Mesodermal cell (in vitro differentiated cells): ENCODE results near the gene C4B.
"Not testable (repeated sequence)": the region's sequence is repeated elsewhere in the genome, so short reads cannot be mapped to it uniquely, and the experiment has no call there.

Experiments
- H3K27ac ChIP-seq: 2 replicates; pipeline ENCODE4 v1.7.0; 2013; ENCODE audit warnings: mild to moderate bottlenecking, low read depth, low read length, moderate library complexity; ENCODE audit not compliant: severe bottlenecking
- H3K36me3 ChIP-seq: 2 replicates; pipeline ENCODE4 v1.7.1; 2013; ENCODE audit warnings: mild to moderate bottlenecking, low read length, moderate library complexity; ENCODE audit not compliant: control insufficient read depth, insufficient read depth
- H3K4me1 ChIP-seq: one replicate; pipeline ENCODE4 v1.7.1; 2013; ENCODE audit warnings: mild to moderate bottlenecking, low read length; ENCODE audit not compliant: insufficient read depth, control insufficient read depth, poor library complexity, severe bottlenecking
- H3K4me3 ChIP-seq: 2 replicates; pipeline ENCODE4 v1.7.0; 2013; ENCODE audit warnings: low read length, control low read depth, mild to moderate bottlenecking; ENCODE audit not compliant: insufficient read depth, poor library complexity, severe bottlenecking; ENCODE audit errors: extremely low read depth
- H3K9me3 ChIP-seq: 2 replicates; pipeline ENCODE4 v1.7.1; 2013; ENCODE audit warnings: mild to moderate bottlenecking, low read length, moderate library complexity; ENCODE audit not compliant: control insufficient read depth
- WGBS, 2 experiments: methylation state at CpG; one replicate each; pipeline ENCODE4 v1.1.5; 2013; ENCODE audit warnings: missing lambda C conversion rate in 2 of 2; ENCODE audit not compliant: insufficient coverage in 2 of 2; 5-methylcytosine and 5-hydroxymethylcytosine counted together

The C4B gene

GRCh38 chr6:32008616-32009015, 6.0 kb upstream of the C4B start:
- H3K27ac ChIP-seq, H3K9me3 ChIP-seq, H3K4me3 ChIP-seq, H3K4me1 ChIP-seq, H3K36me3 ChIP-seq: not testable (repeated sequence)
- 74 to 76% methylated on average over 4 of the region's 12 CpGs for WGBS, 2 experiments

- not testable (repeated sequence) for H3K27ac ChIP-seq, H3K4me3 ChIP-seq, H3K36me3 ChIP-seq, H3K9me3 ChIP-seq, H3K4me1 ChIP-seq
- WGBS, 2 experiments, result 88 to 89% methylated on average over 1 of the region's 12 CpGs
These were observed 5.1 kb upstream of the C4B start for GRCh38 chr6:32009537-32009936.

- WGBS, 2 experiments, result 40% methylated on average over 1 of the region's 27 CpGs; no CpG with 5 or more reads in 1 of the 2 experiments
These were observed 3.6 kb upstream of the C4B start for GRCh38 chr6:32010856-32011530.

GRCh38 chr6:32012941-32013617, 1.5 kb upstream of the C4B start:
- 97% methylated on average over 4 of the region's 17 CpGs; no CpG with 5 or more reads in 1 of the 2 experiments for WGBS, 2 experiments
- not testable (repeated sequence) for H3K36me3 ChIP-seq, H3K4me3 ChIP-seq, H3K9me3 ChIP-seq, H3K4me1 ChIP-seq, H3K27ac ChIP-seq

More at GRCh38 chr6:32010856-32011530, 3.6 kb upstream of the C4B start:
- H3K4me3 ChIP-seq, H3K36me3 ChIP-seq, H3K27ac ChIP-seq, H3K4me1 ChIP-seq, H3K9me3 ChIP-seq: not testable (repeated sequence)

GRCh38 chr6:32013738-32014137, 857 bp upstream of the C4B start:
- H3K4me3 ChIP-seq, H3K36me3 ChIP-seq, H3K9me3 ChIP-seq, H3K4me1 ChIP-seq, H3K27ac ChIP-seq: not testable (repeated sequence)
- no CpG with 5 or more reads among the region's 5 CpGs for WGBS, 2 experiments

- not testable (repeated sequence) for H3K36me3 ChIP-seq, H3K9me3 ChIP-seq, H3K27ac ChIP-seq, H3K4me3 ChIP-seq, H3K4me1 ChIP-seq
- WGBS, 2 experiments, result no CpG with 5 or more reads among the region's 10 CpGs
These were observed 7.5 kb downstream of the C4B start for GRCh38 chr6:32022100-32022499.

GRCh38 chr6:32028631-32029030, 14.0 kb downstream of the C4B start:
- H3K36me3 ChIP-seq, H3K27ac ChIP-seq, H3K9me3 ChIP-seq, H3K4me3 ChIP-seq, H3K4me1 ChIP-seq: not testable (repeated sequence)
- WGBS, 2 experiments, result no CpG with 5 or more reads among the region's 10 CpGs

GRCh38 chr6:32029553-32029952, 15.0 kb downstream of the C4B start:
- H3K4me3 ChIP-seq, H3K36me3 ChIP-seq, H3K27ac ChIP-seq, H3K4me1 ChIP-seq, H3K9me3 ChIP-seq: not testable (repeated sequence)
- no CpG with 5 or more reads among the region's 14 CpGs for WGBS, 2 experiments

GRCh38 chr6:32035283-32036013, 20.9 kb downstream of the C4B start:
- no CpG with 5 or more reads among the region's 16 CpGs for WGBS, 2 experiments
- H3K4me3 ChIP-seq, H3K36me3 ChIP-seq, H3K4me1 ChIP-seq, H3K27ac ChIP-seq, H3K9me3 ChIP-seq: not testable (repeated sequence)

GRCh38 chr6:32037136-32037535, 22.5 kb downstream of the C4B start:
- WGBS, 2 experiments, result 40% methylated on average over 1 of the region's 5 CpGs; no CpG with 5 or more reads in 1 of the 2 experiments
- H3K36me3 ChIP-seq, H3K4me3 ChIP-seq, H3K9me3 ChIP-seq, H3K4me1 ChIP-seq, H3K27ac ChIP-seq: not testable (repeated sequence)
